Thyroid gland (tissue), 4 donors: Measurements from ENCODE around the gene CTNNA3.

Experiments
- CTCF ChIP-seq, 6 experiments: fragments of 200-600 bp in 3 of 6; fragments of 450-650 bp in 3 of 6; sonication (generic) in 3 of 6; IDR thresholded peaks; one replicate each; pipeline ENCODE4 v1.5.1; 2016 to 2019; ENCODE audit warnings: antibody characterized with exemption in 6 of 6, mild to moderate bottlenecking in 2 of 6, inconsistent platforms in 1 of 6, moderate library complexity in 1 of 6
- POLR2A ChIP-seq, 2 donors: fragments of 450-650 bp; IDR thresholded peaks; one replicate each; pipeline ENCODE4 v1.6.1; 2017; ENCODE audit warnings: antibody characterized with exemption in 2 of 2, mild to moderate bottlenecking in 2 of 2, moderate library complexity in 1 of 2

- no peak for TF ChIP-seq CTCF (IDR thresholded peaks at IDR 0.05)
- no peak for TF ChIP-seq POLR2A (IDR thresholded peaks at IDR 0.05)
Measured at GRCh38 chr10:67257018-67257417, 439.0 kb downstream of the CTNNA3 start.
